NOMO-1 (cell line): Measurements from ENCODE around the gene ADAM30.

Experiments used
- DNase-seq, 2 experiments: peaks; one replicate each; lab custom pipeline; 2025; ENCODE audit not compliant: unreplicated experiment in 2 of 2; lab: John Stamatoyannopoulos, UW

Gene ADAM30

GRCh38 chr1:119896303-119896702 is at the start of gene ADAM30:
Gene ADAM30, minus strand, starts transcription at chr1:119896515. Its CDS starts 179 bp downstream, at chr1:119896336.
- DNase-seq, result no peak

GRCh38 chr1:119943216-119943615 is 46.9 kb upstream of the ADAM30 start:
- no peak for DNase-seq

- no peak for DNase-seq
Observed at GRCh38 chr1:119941392-119941791, 45.1 kb upstream of the ADAM30 start.

- no peak for DNase-seq
Observed at GRCh38 chr1:119940697-119941096, 44.4 kb upstream of the ADAM30 start.

- no peak for DNase-seq
Observed at GRCh38 chr1:119937198-119937597, 40.9 kb upstream of the ADAM30 start.

GRCh38 chr1:119935915-119936314 is 39.6 kb upstream of the ADAM30 start:
- DNase-seq, result no peak

GRCh38 chr1:119935373-119935772 is 39.1 kb upstream of the ADAM30 start:
- no peak for DNase-seq

- no peak for DNase-seq
Observed at GRCh38 chr1:119933397-119933796, 37.1 kb upstream of the ADAM30 start.

- no peak for DNase-seq
Observed at GRCh38 chr1:119929643-119930315, 33.5 kb upstream of the ADAM30 start.

- no peak for DNase-seq
Observed at GRCh38 chr1:119926553-119926952, 30.2 kb upstream of the ADAM30 start.

GRCh38 chr1:119924948-119925898 is 28.9 kb upstream of the ADAM30 start:
- DNase-seq, result no peak

GRCh38 chr1:119920104-119920968 is 24.0 kb upstream of the ADAM30 start:
- DNase-seq, result no peak

GRCh38 chr1:119919241-119919640 is 22.9 kb upstream of the ADAM30 start:
- no peak for DNase-seq

- DNase-seq, result no peak
Observed at GRCh38 chr1:119918301-119918700, 22.0 kb upstream of the ADAM30 start.

- DNase-seq, result no peak
Observed at GRCh38 chr1:119917304-119918055, 21.2 kb upstream of the ADAM30 start.

GRCh38 chr1:119915517-119915916 is 19.2 kb upstream of the ADAM30 start:
- DNase-seq, result no peak

- DNase-seq, result no peak
Observed at GRCh38 chr1:119914071-119914470, 17.8 kb upstream of the ADAM30 start.

- DNase-seq, result no peak
Observed at GRCh38 chr1:119912963-119913362, 16.6 kb upstream of the ADAM30 start.

GRCh38 chr1:119911775-119912174 is 15.5 kb upstream of the ADAM30 start:
- DNase-seq, result no peak

GRCh38 chr1:119910618-119911017 is 14.3 kb upstream of the ADAM30 start:
- no peak for DNase-seq
